Esophagus (tissue), 2 donors: ENCODE measurements around the gene DNAJC11. TPM values are rescaled to one million over a fixed set of nuclear protein-coding genes. Genes with fewer than 3 reads are reported as not detected.

Source experiments
- H3K27ac ChIP-seq, 2 donors: one replicate each; pipeline ENCODE4 v1.5.1; 2013; ENCODE audit warnings: low read depth in 2 of 2, mild to moderate bottlenecking in 2 of 2, inconsistent platforms in 1 of 2, low read length in 1 of 2, moderate library complexity in 1 of 2
- H3K27me3 ChIP-seq, 2 donors: one replicate each; pipeline ENCODE4 v1.6.1; 2013; ENCODE audit warnings: low read length in 2 of 2, control low read depth in 1 of 2, mild to moderate bottlenecking in 1 of 2; ENCODE audit not compliant: insufficient read depth in 2 of 2, control insufficient read depth in 1 of 2
- H3K36me3 ChIP-seq, 2 donors: one replicate each; pipeline ENCODE4 v1.6.1; 2013; ENCODE audit warnings: low read length in 1 of 2; ENCODE audit not compliant: control insufficient read depth in 2 of 2, insufficient read depth in 2 of 2
- H3K4me1 ChIP-seq, 2 donors: one replicate each; pipeline ENCODE4 v1.6.1; 2013; ENCODE audit warnings: low read length in 1 of 2; ENCODE audit not compliant: control insufficient read depth in 2 of 2, insufficient read depth in 2 of 2
- H3K4me3 ChIP-seq, 2 donors: one replicate each; pipeline ENCODE4 v1.5.1; 2013; ENCODE audit warnings: low read length in 2 of 2, mild to moderate bottlenecking in 2 of 2, low read depth in 1 of 2, moderate library complexity in 1 of 2
- H3K9me3 ChIP-seq, 2 donors: one replicate each; pipeline ENCODE4 v1.6.1; 2013; ENCODE audit warnings: mild to moderate bottlenecking in 2 of 2, low read depth in 1 of 2, low read length in 1 of 2, moderate library complexity in 1 of 2; ENCODE audit not compliant: control insufficient read depth in 2 of 2, insufficient read depth in 1 of 2
- WGBS, 2 donors: extraction: QIAGEN DNeasy Blood & Tissue Kit; methylation state at CpG; one replicate each; pipeline ENCODE4 v1.1.7; 2013; 5-methylcytosine and 5-hydroxymethylcytosine counted together
- polyA plus RNA-seq, 2 donors: library from polyadenylated mRNA; stranded (reverse); fragments of 200-250 nt; gene quantifications; one replicate each; pipeline ENCODE4 v1.2.3, GENCODE V29; 2013
- donor health status: healthy with polysubstance abuse.
- donor health status: Bipolar disorder and iron deficiency.

DNAJC11 gene
- polyA plus RNA-seq, 2 donors, result 21.9 to 23.0 TPM

- peaks cover 0 to 2% of the 10 kb centered on the region in 2 donors for H3K4me1 ChIP-seq
- WGBS, 2 donors, result 93 to 96% methylated on average over 8 of the region's 8 CpGs
- no peaks in the 10 kb centered on the region for H3K9me3 ChIP-seq
- no peaks in the 10 kb centered on the region for H3K27me3 ChIP-seq
- peaks cover 3 to 53% of the 10 kb centered on the region in 2 donors for H3K36me3 ChIP-seq
- no peak overlapping the region for H3K4me3 ChIP-seq
- H3K27ac ChIP-seq, result no peak overlapping the region
Observed at GRCh38 chr1:6631058-6631457, 70.6 kb downstream of the DNAJC11 start.

- Histone ChIP-seq H3K4me3 (no peak overlapping the region), H3K9me3 (no peaks in the 10 kb centered on the region), H3K27ac (no peak overlapping the region), H3K27me3 (no peaks in the 10 kb centered on the region), H3K4me1 (peaks cover 0 to 2% of the 10 kb centered on the region in 2 donors), H3K36me3 (peaks cover 3 to 44% of the 10 kb centered on the region in 2 donors)
- 91 to 96% methylated on average over 8 of the region's 8 CpGs for WGBS, 2 donors
Observed at GRCh38 chr1:6630027-6630426, 71.6 kb downstream of the DNAJC11 start.

GRCh38 chr1:6628971-6629479 lies 72.6 kb downstream of the DNAJC11 start:
- H3K27ac ChIP-seq, result no peak overlapping the region
- H3K36me3 ChIP-seq, result peaks cover 3 to 37% of the 10 kb centered on the region in 2 donors
- H3K4me3 ChIP-seq, result no peak overlapping the region
- H3K27me3 ChIP-seq, result no peaks in the 10 kb centered on the region
- peaks cover 0 to 2% of the 10 kb centered on the region in 2 donors for H3K4me1 ChIP-seq
- 85 to 90% methylated on average over 5 to 12 of the region's 12 CpGs for WGBS, 2 donors
- no peaks in the 10 kb centered on the region for H3K9me3 ChIP-seq

GRCh38 chr1:6627841-6628545 lies 73.6 kb downstream of the DNAJC11 start:
- Histone ChIP-seq H3K4me3 (no peak overlapping the region), H3K36me3 (peaks cover 3 to 29% of the 10 kb centered on the region in 2 donors), H3K27ac (no peak overlapping the region), H3K27me3 (no peaks in the 10 kb centered on the region), H3K9me3 (no peaks in the 10 kb centered on the region), H3K4me1 (peaks cover 0 to 2% of the 10 kb centered on the region in 2 donors)
- 90 to 94% methylated on average over 21 of the region's 21 CpGs for WGBS, 2 donors

- H3K27ac ChIP-seq, result no peak overlapping the region
- peaks cover 2 to 28% of the 10 kb centered on the region in 2 donors for H3K36me3 ChIP-seq
- H3K27me3 ChIP-seq, result no peaks in the 10 kb centered on the region
- H3K4me3 ChIP-seq, result no peak overlapping the region
- no peaks in the 10 kb centered on the region for H3K9me3 ChIP-seq
- 92 to 95% methylated on average over 9 of the region's 9 CpGs for WGBS, 2 donors
- no peaks in the 10 kb centered on the region for H3K4me1 ChIP-seq
Observed at GRCh38 chr1:6627031-6627430, 74.6 kb downstream of the DNAJC11 start.

GRCh38 chr1:6625584-6626149 lies 75.9 kb downstream of the DNAJC11 start:
- WGBS, 2 donors, result 3 to 4% methylated on average over 31 to 32 of the region's 32 CpGs
- Histone ChIP-seq H3K36me3 (peaks cover 2 to 41% of the 10 kb centered on the region in 2 donors), H3K27me3 (no peaks in the 10 kb centered on the region), H3K27ac (peak overlapping the region; percentile 92 to 93), H3K9me3 (no peaks in the 10 kb centered on the region), H3K4me1 (no peaks in the 10 kb centered on the region), H3K4me3 (peak overlapping the region; percentile 60 to 91)

GRCh38 chr1:6624710-6625583 lies 76.7 kb downstream of the DNAJC11 start, which contains the start of gene THAP3:
Gene THAP3 (plus strand): TSS chr1:6624868. CDS start chr1:6625219, 351 bp downstream.
- Histone ChIP-seq H3K4me1 (no peaks in the 10 kb centered on the region), H3K27ac (peak within 1 kb of the TSS; percentile 92 to 93), H3K9me3 (no peaks in the 10 kb centered on the region), H3K4me3 (peak within 1 kb of the TSS; percentile 60 to 91), H3K36me3 (peaks cover 8 to 42% of the 10 kb centered on the region in 2 donors), H3K27me3 (no peaks in the 10 kb centered on the region)
- 2% methylated on average over 58 to 73 of the region's 73 CpGs for WGBS, 2 donors

GRCh38 chr1:6623269-6623965 lies 78.2 kb downstream of the DNAJC11 start:
- no peak overlapping the region for H3K27ac ChIP-seq
- no peaks in the 10 kb centered on the region for H3K9me3 ChIP-seq
- peaks cover 9 to 35% of the 10 kb centered on the region in 2 donors for H3K36me3 ChIP-seq
- WGBS, 2 donors, result 69 to 76% methylated on average over 14 of the region's 14 CpGs
- H3K4me1 ChIP-seq, result no peaks in the 10 kb centered on the region
- H3K4me3 ChIP-seq, result no peak overlapping the region
- H3K27me3 ChIP-seq, result no peaks in the 10 kb centered on the region
